HepG2 (cell line): ENCODE results near the gene AARSD1. TPM values are rescaled to one million over a fixed set of nuclear protein-coding genes. Genes with fewer than 3 reads are reported as not detected.

Experiments used
- HNF4G ChIP-seq, 2 experiments: sonication (generic) in 1 of 2; formaldehyde crosslinking in 1 of 2; IDR thresholded peaks; 2 replicates each; pipeline versions ENCODE4 v1.4.0 to v1.6.1; 2011 to 2020; ENCODE audit warnings: borderline replicate concordance in 2 of 2, low read depth in 2 of 2, mild to moderate bottlenecking in 2 of 2, low read length in 1 of 2, missing genetic modification reagents in 1 of 2, moderate library complexity in 1 of 2
- HOXA9 ChIP-seq: sonication (generic); formaldehyde crosslinking; IDR thresholded peaks from 2 replicates; pipeline ENCODE4 v1.8.1; 2022; ENCODE audit warnings: missing genetic modification reagents, mild to moderate bottlenecking, moderate library complexity, borderline replicate concordance
- IRF2 ChIP-seq: IDR thresholded peaks from 2 replicates; pipeline ENCODE4 v1.6.1; 2018; ENCODE audit warnings: missing genetic modification reagents, missing compliant biosample characterization
- KAT7 ChIP-seq: IDR thresholded peaks from 2 replicates; pipeline ENCODE4 v1.6.1; 2018; ENCODE audit warnings: borderline replicate concordance, missing compliant biosample characterization
- MXD4 ChIP-seq: IDR thresholded peaks from 2 replicates; pipeline ENCODE4 v1.6.1; 2016; ENCODE audit warnings: mild to moderate bottlenecking, missing biosample characterization, missing genetic modification reagents
- MYPOP ChIP-seq: sonication (generic); formaldehyde crosslinking; IDR thresholded peaks from 2 replicates; pipeline ENCODE4 v1.8.1; 2023; ENCODE audit warnings: mild to moderate bottlenecking, moderate library complexity, missing genetic modification reagents
- PAXIP1 ChIP-seq: sonication (generic); formaldehyde crosslinking; conservative IDR thresholded peaks from 2 replicates; pipeline ENCODE4 v1.4.0; 2020; ENCODE audit warnings: mild to moderate bottlenecking, missing genetic modification reagents, moderate library complexity
- SAP130 ChIP-seq: IDR thresholded peaks from 2 replicates; pipeline ENCODE4 v1.6.1; 2016; ENCODE audit warnings: low read depth
- ZBTB7B ChIP-seq: sonication (generic); formaldehyde crosslinking; IDR thresholded peaks from 2 replicates; pipeline ENCODE4 v1.4.0; 2020; ENCODE audit warnings: missing genetic modification reagents
- ZMYM2 ChIP-seq: sonication (generic); formaldehyde crosslinking; IDR thresholded peaks from 2 replicates; pipeline ENCODE4 v1.8.0; 2022; ENCODE audit warnings: mild to moderate bottlenecking, missing genetic modification reagents
- ZNF205 ChIP-seq: IDR thresholded peaks from 2 replicates; pipeline ENCODE4 v1.6.1; 2018; ENCODE audit warnings: missing biosample characterization, missing genetic modification reagents
- ZNF264 ChIP-seq: sonication (generic); formaldehyde crosslinking; IDR thresholded peaks from 2 replicates; pipeline ENCODE4 v1.4.0; 2020; ENCODE audit warnings: missing genetic modification reagents
- ZNF331 ChIP-seq: sonication (generic); formaldehyde crosslinking; IDR thresholded peaks from 2 replicates; pipeline ENCODE4 v1.4.0; 2020; ENCODE audit warnings: missing genetic modification reagents
- ZNF337 ChIP-seq: sonication (generic); formaldehyde crosslinking; IDR thresholded peaks from 2 replicates; pipeline ENCODE4 v1.5.1; 2020; ENCODE audit warnings: missing genetic modification reagents, low read depth, mild to moderate bottlenecking, borderline replicate concordance
- ZNF580 ChIP-seq: IDR thresholded peaks from 2 replicates; pipeline ENCODE4 v1.6.1; 2016; ENCODE audit warnings: low read depth, borderline replicate concordance
- ZNF605 ChIP-seq: sonication (generic); formaldehyde crosslinking; IDR thresholded peaks from 2 replicates; pipeline ENCODE4 v1.8.0; 2022; ENCODE audit warnings: mild to moderate bottlenecking, missing genetic modification reagents
- ZNF607 ChIP-seq: sonication (generic); formaldehyde crosslinking; IDR thresholded peaks from 2 replicates; pipeline ENCODE4 v1.5.1; 2020; ENCODE audit warnings: missing genetic modification reagents, mild to moderate bottlenecking, borderline replicate concordance
- ZNF879 ChIP-seq: sonication (generic); formaldehyde crosslinking; IDR thresholded peaks from 2 replicates; pipeline ENCODE4 v1.8.1; 2023; ENCODE audit warnings: missing genetic modification reagents
- ZSCAN29 ChIP-seq: sonication (generic); formaldehyde crosslinking; conservative IDR thresholded peaks from 2 replicates; pipeline ENCODE4 v1.4.0; 2020; ENCODE audit warnings: mild to moderate bottlenecking, missing genetic modification reagents
- polyA plus RNA-seq, 8 experiments: library from polyadenylated mRNA; depleted of rRNA in 3 of 8; stranded (reverse) in 7 of 8; unstranded in 1 of 8; fragments of >200 nt; fragmentation: Illumina TruSeq in 4 of 8; extraction: Trizol in 4 of 8; gene quantifications; 2 replicates each; pipeline versions ENCODE4 v1.2.1 to v1.2.3, GENCODE V29; 2011 to 2016; ENCODE audit warnings: low read depth in 4 of 8, missing spikeins in 1 of 8, mixed read lengths in 1 of 8; ENCODE audit not compliant: insufficient read depth in 1 of 8
- total RNA-seq, 5 experiments: library from RNA; depleted of rRNA; stranded (reverse); fragments of >200 nt; fragmentation: Illumina TruSeq; extraction: Trizol; gene quantifications; 2 replicates each; pipeline ENCODE4 v1.2.3, GENCODE V29; 2016; ENCODE audit warnings: low read depth in 1 of 5
- TF ChIP-seq, protein P1 (sequence below): IDR thresholded peaks from 2 replicates; pipeline ENCODE4 v1.6.1; 2016; ENCODE audit warnings: control low read depth
- TF ChIP-seq, protein P2 (sequence below): sonication (generic); formaldehyde crosslinking; IDR thresholded peaks from 2 replicates; pipeline ENCODE4 v1.4.0; 2020; ENCODE audit warnings: missing genetic modification reagents

Gene AARSD1
- total and polyA plus RNA-seq, 2 of the 13 experiments (the other 11 are each of a cell fraction or from before 2014, with no cell fraction given), result 24.7 to 29.3 TPM

GRCh38 chr17:42928714-42929496, 35.3 kb downstream of the AARSD1 start (continued):
- TF ChIP-seq HNF4G (IDR thresholded peaks at IDR 0.05; ENCODE audit: borderline replicate concordance, low read depth, low read length) (peak; percentile 48; the same call in 1 of the 2 replicates), HNF4G (CRISPR knock-in tag; IDR thresholded peaks at IDR 0.05; ENCODE audit: borderline replicate concordance, low read depth) (no peak), ZNF580 (peak; percentile 42; the same call in 1 of the 2 replicates), MXD4 (CRISPR knock-in tag) (peak; percentile 77; the same call in 1 of the 2 replicates), ZNF879 (CRISPR knock-in tag) (no peak), ZNF205 (CRISPR knock-in tag) (no peak; the same call in 1 of the 2 replicates), ZNF264 (CRISPR knock-in tag) (peak; percentile 48; the same call in 1 of the 2 replicates), KAT7 (CRISPR knock-in tag) (0 out of 2 replicates have a peak, but pooled peaks have one; percentile 23), ZNF337 (CRISPR knock-in tag) (no peak), ZNF607 (0 out of 2 replicates have a peak, but pooled peaks have one; percentile 38), SAP130 (CRISPR knock-in tag) (peak; percentile 84), ZBTB7B (CRISPR knock-in tag) (0 out of 2 replicates have a peak, but pooled peaks have one; percentile 29), ZSCAN29 (CRISPR knock-in tag) (no peak), PAXIP1 (peak; percentile 64), ZMYM2 (CRISPR knock-in tag) (peak; percentile 60; the same call in 1 of the 2 replicates), ZNF605 (CRISPR knock-in tag) (peak; percentile 80), MYPOP (CRISPR knock-in tag) (0 out of 2 replicates have a peak, but pooled peaks have one; percentile 44), ZNF331 (peak; percentile 70), HOXA9 (CRISPR knock-in tag) (no peak), IRF2 (CRISPR knock-in tag) (0 out of 2 replicates have a peak, but pooled peaks have one; percentile 30)
- TF ChIP-seq, protein P1, sequence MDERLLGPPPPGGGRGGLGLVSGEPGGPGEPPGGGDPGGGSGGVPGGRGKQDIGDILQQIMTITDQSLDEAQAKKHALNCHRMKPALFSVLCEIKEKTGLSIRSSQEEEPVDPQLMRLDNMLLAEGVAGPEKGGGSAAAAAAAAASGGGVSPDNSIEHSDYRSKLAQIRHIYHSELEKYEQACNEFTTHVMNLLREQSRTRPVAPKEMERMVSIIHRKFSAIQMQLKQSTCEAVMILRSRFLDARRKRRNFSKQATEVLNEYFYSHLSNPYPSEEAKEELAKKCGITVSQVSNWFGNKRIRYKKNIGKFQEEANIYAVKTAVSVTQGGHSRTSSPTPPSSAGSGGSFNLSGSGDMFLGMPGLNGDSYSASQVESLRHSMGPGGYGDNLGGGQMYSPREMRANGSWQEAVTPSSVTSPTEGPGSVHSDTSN (CRISPR knock-in tag), result no peak
- TF ChIP-seq, protein P2, sequence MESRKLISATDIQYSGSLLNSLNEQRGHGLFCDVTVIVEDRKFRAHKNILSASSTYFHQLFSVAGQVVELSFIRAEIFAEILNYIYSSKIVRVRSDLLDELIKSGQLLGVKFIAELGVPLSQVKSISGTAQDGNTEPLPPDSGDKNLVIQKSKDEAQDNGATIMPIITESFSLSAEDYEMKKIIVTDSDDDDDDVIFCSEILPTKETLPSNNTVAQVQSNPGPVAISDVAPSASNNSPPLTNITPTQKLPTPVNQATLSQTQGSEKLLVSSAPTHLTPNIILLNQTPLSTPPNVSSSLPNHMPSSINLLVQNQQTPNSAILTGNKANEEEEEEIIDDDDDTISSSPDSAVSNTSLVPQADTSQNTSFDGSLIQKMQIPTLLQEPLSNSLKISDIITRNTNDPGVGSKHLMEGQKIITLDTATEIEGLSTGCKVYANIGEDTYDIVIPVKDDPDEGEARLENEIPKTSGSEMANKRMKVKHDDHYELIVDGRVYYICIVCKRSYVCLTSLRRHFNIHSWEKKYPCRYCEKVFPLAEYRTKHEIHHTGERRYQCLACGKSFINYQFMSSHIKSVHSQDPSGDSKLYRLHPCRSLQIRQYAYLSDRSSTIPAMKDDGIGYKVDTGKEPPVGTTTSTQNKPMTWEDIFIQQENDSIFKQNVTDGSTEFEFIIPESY, result 0 out of 2 replicates have a peak, but pooled peaks have one; percentile 9
